ENCODE measurements around the gene CHD9NB.

DNA sequence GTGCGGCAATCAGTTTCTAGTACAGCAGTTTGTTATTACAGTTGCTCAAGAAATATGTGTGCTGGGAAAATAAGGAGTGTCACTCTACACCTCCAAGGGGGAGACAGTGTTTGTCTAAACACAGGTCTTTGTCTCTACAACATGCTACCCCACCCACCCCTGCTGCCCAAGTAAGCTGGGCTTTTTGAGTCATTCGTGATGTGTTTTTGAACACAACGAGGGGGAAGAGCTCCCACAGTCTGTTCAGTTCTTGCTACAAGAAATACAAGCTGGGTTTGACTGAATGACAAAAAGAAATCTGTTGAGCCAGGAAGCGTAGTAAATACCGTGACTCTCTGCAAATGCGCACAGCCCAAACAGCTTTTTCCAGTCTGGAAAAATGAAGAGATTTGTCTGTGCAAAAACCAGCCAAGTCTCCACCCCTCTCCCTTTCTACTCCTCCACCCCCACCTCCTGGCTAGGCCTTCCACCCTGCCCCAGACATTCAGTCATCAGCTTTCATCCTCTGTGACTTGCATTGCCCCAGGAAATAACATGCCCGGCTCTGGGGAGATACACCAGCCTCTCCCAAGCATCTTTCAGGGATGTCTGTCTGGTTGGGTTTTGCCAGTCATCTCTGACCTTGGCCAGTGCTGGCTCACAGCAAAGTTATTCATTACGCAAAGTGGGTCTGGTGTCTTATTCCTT lies 27.8 kb upstream of the CHD9NB start:
- TF ChIP-seq BCL3 (IDR thresholded peaks at IDR 0.05) (peak; percentile 77; the same call in 2 of the 3 replicates), EP300 (IDR thresholded peaks at IDR 0.05) (peak; percentile 58 to 70; a peak in 3 of 5 replicates), POLR2AphosphoS2 (conservative IDR thresholded peaks at IDR 0.05; ENCODE audit: low read length) (no peak), MYC (IDR thresholded peaks at IDR 0.05; ENCODE audit: borderline replicate concordance, low read length) (no peak), ESRRA (IDR thresholded peaks at IDR 0.05; ENCODE audit: borderline replicate concordance, low read length) (peak; percentile 36; the same call in 1 of the 2 replicates), ZFP36 (IDR thresholded peaks at IDR 0.05; ENCODE audit: borderline replicate concordance, partially characterized antibody) (no peak), NR3C1 (IDR thresholded peaks at IDR 0.05) (no peak), CHD2 (IDR thresholded peaks at IDR 0.05; ENCODE audit: low read length, partially characterized antibody) (no peak), ZNF302 (CRISPR knock-in tag; IDR thresholded peaks at IDR 0.05) (no peak), JUN (IDR thresholded peaks at IDR 0.05) (peak; percentile 37 to 72; a peak in 3 of 5 replicates), CEBPB (IDR thresholded peaks at IDR 0.05) (peak; percentile 53 to 72; a peak in 2 of 4 replicates)
- TF ChIP-seq, protein P1, sequence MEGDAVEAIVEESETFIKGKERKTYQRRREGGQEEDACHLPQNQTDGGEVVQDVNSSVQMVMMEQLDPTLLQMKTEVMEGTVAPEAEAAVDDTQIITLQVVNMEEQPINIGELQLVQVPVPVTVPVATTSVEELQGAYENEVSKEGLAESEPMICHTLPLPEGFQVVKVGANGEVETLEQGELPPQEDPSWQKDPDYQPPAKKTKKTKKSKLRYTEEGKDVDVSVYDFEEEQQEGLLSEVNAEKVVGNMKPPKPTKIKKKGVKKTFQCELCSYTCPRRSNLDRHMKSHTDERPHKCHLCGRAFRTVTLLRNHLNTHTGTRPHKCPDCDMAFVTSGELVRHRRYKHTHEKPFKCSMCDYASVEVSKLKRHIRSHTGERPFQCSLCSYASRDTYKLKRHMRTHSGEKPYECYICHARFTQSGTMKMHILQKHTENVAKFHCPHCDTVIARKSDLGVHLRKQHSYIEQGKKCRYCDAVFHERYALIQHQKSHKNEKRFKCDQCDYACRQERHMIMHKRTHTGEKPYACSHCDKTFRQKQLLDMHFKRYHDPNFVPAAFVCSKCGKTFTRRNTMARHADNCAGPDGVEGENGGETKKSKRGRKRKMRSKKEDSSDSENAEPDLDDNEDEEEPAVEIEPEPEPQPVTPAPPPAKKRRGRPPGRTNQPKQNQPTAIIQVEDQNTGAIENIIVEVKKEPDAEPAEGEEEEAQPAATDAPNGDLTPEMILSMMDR (IDR thresholded peaks at IDR 0.05), result no peak
- TF ChIP-seq, protein P2, sequence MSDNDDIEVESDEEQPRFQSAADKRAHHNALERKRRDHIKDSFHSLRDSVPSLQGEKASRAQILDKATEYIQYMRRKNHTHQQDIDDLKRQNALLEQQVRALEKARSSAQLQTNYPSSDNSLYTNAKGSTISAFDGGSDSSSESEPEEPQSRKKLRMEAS (IDR thresholded peaks at IDR 0.05), result peak; percentile 9; the same call in 1 of the 2 replicates
